Right hindlimb (tissue), 1 donor: ENCODE data around the gene B4GALNT3.
A peak's percentile ranks its signal among the peaks of the same experiment; 100 is the strongest.
"Not testable (repeated sequence)": the region's sequence is repeated elsewhere in the genome, so short reads cannot be mapped to it uniquely, and the experiment has no call there.

ENCODE experiments used
- DNase-seq: peaks from one replicate; pipeline ENCODE4 v3.0.0-alpha.2; 2018

The B4GALNT3 gene

GRCh38 chr12:561391-561705, 101.6 kb downstream of the B4GALNT3 start:
- no peak for DNase-seq

DNA sequence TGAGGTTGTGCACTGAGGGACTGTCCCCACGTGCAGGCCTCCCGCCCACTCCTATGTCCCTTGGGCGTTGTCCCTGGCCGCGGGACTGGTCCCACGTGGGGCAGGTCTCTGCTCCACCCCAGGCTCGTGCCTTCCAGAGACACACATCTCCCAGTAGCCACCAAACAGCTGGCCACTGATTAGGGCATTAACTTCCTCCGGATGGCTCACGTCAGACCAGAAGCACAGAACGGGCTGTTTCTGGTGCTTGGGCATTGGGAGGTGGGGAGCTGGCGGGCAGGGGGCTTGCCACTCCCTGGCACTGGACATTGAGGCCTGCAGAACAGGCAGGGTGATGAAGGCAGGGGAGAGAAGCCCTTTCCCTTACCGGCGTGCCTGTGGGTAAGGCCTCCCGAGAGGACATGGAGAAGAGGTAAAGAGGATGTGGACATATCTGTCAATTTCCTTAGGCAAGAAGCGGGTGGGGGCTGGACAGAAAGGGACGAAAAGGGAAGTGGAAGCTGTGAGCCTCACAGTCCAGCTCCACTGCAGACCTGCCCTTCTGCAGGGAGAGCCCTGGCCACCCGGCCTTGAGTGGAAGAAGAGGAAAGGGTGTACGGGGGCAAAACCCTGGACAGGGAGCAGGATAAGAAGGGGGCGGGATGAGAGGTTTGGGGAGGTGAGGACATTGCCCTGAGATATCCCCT, 102.3 kb downstream of the B4GALNT3 start:
- no peak for DNase-seq

DNA sequence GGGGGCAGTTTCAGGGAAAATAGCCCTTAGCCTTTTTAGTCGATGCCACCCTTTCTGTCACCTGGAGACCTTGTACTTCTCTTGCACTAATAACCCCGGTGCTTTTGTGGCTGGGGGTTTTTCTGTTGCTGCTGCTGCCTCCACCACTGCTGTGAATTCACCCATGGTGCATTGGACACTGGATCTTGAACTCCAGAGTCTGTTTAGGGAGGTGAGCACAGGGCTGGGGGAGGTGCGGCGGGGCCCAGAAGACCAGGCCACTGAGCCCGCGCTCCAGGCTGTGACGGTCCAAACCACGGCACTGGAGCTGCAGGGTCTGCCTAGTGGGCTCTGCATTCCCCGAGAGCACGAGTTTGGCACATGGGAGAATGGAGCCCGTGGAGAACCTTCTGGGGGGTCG, 102.9 kb downstream of the B4GALNT3 start:
- no peak for DNase-seq

GRCh38 chr12:563250-563781, 103.6 kb downstream of the B4GALNT3 start:
- no peak for DNase-seq

GRCh38 chr12:563787-564298, 104.1 kb downstream of the B4GALNT3 start:
- DNase-seq, result no peak

GRCh38 chr12:565161-565560, 105.4 kb downstream of the B4GALNT3 start:
- no peak for DNase-seq

DNA sequence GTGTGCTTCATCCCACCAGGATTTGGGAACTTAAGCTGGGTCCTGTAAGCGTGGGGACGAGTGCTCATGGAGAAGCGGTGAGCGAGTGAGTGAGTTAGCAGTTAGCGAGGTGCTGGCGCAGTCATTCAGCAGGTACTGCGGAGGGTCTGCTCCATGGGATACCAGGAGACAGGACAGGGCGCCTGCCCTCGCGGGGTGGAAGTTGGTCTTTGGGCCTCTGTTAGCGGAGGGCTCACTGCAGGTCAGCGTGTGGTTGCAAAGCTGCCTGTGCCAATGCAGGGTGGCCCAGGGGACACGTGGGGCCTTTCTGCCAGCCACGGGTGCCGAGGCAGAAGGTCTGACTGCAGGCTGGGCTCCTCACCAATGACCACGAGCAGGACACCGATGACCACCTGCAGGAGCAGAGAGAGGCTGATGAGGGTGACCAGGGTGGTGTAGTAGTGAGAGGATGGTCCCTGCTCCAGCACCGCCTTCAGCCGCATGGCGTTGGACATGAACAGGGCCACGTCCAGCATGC, 105.9 kb downstream of the B4GALNT3 start:
- DNase-seq, result no peak

DNA sequence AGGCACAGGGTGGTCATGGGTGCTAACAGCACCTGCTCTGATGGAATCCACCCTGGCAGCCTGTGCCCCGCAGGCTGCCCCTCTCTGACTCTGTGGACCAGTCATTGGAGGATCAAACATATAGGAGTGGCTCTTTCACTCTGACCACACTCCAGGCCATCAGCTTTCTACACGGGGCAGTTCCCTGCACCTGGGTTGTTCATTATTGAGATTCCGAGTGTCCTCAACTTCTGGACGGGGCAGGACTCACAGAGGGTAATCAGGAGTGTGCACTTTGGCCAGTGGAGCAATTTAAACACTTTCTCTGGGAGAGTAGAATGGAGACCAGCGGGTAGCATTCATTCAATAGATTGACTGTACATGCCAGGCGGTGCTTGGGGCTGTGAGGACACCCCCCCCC, 108.7 kb downstream of the B4GALNT3 start:
- no peak for DNase-seq

GRCh38 chr12:569091-569676, 109.4 kb downstream of the B4GALNT3 start:
- no peak for DNase-seq

DNA sequence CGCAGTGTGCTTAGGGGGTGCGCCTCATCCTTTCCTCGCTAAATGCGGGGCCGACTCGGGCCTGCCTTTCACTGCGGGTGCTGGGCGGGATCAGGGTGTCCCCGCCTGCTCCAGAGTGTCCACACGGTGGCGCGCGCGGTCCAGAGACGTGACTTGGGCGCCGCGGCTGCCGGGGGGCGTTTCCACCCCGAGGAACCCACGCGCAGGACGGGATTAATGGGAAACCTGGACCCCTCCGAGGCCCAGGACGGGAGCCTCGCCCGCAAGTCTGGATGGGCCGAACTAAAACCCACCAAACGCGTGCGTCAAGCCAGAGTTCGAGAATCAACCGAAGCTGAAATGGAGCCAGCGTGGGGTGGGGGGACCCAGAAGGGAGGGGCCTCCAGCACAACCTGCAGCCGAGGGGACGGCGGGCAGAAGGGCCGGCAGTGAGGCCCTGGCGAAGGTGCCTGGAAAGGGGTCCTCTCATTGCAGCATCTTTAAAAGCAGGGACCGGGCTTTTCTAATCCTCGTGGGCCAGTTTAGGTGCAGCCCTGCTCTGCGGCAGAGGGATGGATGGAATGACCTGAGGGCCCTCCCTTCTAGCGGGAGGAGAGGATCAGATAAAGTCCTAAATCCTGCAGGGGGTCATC, 110.2 kb downstream of the B4GALNT3 start:
- DNase-seq, result peak; percentile 92

DNA sequence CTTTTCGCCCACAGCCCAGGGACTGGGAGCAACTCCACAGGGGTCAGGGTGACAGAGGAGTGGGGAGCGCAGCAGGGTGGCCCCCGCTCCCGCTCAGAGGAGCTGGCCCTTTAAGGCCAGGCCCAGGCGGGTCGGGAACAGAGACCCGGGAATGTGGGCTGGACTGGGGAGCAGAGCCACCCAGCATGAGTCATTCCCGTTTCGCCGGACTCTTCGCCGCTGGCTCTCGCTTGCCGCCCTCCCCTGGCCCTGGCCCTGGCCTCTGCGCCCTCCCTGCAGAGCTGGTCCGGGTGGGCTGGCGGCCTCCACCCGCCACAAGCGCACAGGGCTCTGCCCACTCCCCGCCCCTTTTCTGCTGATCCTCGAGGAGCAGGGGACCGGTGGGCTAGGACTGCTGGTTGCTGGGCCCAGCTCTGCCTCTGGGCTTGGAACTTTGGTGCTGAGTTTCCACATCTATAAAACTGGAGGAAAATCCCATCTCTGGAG, 110.7 kb downstream of the B4GALNT3 start:
- DNase-seq, result peak; percentile 81

- peak; percentile 72 for DNase-seq
These were observed 111.4 kb downstream of the B4GALNT3 start for GRCh38 chr12:570921-571794.

GRCh38 chr12:571795-572531, 112.2 kb downstream of the B4GALNT3 start:
- DNase-seq, result peak; percentile 30

DNA sequence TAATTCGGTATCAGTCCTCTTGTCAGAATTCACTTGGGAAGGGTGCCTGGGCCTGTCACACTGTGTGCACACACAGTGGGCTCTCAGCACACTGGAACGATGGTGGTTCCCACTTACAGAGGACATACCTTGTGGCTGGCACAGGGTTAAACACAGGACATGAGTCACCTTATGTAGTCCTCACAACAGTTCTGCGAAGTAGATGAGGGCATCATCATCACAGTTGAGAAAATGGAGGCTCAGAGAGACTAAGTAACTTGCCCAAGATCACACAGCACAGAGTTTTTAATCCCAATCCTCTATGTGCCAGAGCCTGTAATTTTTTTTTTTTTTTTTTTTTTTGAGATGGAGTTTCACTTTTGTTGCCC, 112.8 kb downstream of the B4GALNT3 start:
- DNase-seq, result no peak

GRCh38 chr12:573232-573631, 113.5 kb downstream of the B4GALNT3 start:
- DNase-seq, result peak; percentile 9

GRCh38 chr12:574475-575128, 114.9 kb downstream of the B4GALNT3 start:
- DNase-seq, result no peak

DNA sequence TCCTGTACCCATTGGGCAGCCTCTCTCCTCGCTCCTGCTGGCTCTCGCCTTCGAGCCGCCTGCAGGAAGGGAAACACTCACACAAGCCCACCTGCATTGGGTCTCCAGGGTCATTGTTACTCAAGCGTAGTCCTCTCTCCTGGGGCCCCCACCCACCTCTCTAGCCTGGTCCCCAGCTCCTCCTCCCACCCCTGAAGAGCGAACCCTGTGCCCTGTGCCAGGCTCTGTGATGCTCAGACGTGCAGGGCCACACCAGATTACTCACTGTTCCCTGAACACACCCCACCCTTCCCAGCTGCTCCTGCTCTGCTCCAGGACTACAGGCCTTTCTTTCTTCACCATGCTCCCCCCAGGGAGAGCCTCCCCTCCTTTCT, 115.4 kb downstream of the B4GALNT3 start:
- peak; percentile 29 for DNase-seq

- DNase-seq, result peak; percentile 89
These were observed 116.3 kb downstream of the B4GALNT3 start for GRCh38 chr12:575948-576614.

GRCh38 chr12:576615-577110, 116.9 kb downstream of the B4GALNT3 start:
- no peak for DNase-seq

DNA sequence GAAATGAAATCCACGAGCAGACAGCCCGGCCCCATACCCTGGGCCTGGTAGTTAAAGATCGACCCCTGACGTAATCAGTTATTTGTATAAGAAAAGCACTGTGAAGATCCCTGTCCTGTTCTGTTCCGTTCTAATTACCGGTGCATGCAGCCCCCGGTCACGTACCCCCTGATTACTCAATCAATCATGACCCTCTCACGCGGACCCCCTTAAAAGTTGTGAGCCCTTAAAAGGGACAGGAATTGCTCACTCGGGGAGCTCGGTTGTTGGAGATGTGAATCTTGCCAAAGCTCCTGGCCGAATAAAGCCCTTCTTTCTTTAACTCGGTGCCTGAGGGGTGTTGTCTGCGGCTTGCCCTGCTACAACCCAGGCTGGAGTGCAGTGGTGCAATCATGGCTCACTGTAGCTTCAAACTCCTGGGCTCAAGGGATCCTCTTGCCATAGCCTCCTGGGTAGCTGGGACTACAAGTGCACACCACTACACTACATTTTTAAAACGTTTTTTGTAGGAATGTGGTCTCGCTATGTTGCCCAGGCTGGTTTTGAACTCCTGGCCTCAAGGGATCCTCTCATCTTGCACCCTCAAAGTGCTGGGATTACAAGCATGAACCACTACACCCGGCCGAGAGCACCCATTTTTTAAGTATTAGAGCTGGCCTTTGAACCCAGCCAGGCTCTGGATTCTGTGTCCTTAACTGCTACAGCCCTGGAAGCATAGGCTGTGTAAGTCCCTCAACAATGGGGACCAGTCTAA, 118.4 kb downstream of the B4GALNT3 start:
- not testable (repeated sequence) for DNase-seq
